DND-41 (cell line): ENCODE measurements around the gene CFB.

ENCODE experiments used
- EZH2 ChIP-seq: IDR thresholded peaks from 3 replicates; pipeline ENCODE4 v1.6.1; 2012; ENCODE audit warnings: borderline replicate concordance, low read depth, mild to moderate bottlenecking, moderate library complexity, low read length, inconsistent platforms; ENCODE audit not compliant: severe bottlenecking
- TF ChIP-seq, protein P1 (sequence below): IDR thresholded peaks from 2 replicates; pipeline ENCODE4 v1.5.1; 2012; ENCODE audit warnings: borderline replicate concordance, low read length, moderate library complexity, mild to moderate bottlenecking; ENCODE audit not compliant: poor library complexity, severe bottlenecking; ENCODE audit errors: extremely low read depth

DNA sequence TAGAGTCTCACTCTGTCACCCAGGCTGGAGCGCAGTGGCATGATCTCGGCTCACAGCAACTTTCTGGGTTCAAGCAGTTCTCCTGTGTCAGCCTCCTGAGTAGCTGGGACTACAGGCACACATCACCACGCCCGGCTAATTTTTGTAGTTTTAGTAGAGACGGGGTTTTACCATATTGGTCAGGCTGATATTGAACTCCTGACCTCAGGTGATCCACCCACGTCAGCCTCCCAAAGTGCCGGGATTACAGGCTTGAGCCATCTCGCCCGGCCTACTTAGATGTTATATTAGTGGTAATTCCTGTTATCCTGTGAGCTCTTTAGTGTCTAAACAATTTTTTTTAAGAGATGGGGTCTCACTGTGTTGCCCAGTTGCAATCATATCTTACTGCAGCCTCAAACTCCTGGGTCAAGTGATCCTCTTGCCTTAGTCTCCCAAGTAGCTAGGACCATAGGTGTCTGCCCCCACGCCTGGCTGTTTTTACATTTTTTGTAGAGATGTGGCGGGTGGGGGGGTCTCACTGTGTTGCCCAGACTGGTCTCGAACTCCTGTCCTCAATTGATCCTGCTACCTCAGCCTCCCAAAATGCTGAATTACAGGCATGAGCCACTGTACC is 32.0 kb downstream of the CFB start:
- no peak for TF ChIP-seq EZH2
- TF ChIP-seq, protein P1, sequence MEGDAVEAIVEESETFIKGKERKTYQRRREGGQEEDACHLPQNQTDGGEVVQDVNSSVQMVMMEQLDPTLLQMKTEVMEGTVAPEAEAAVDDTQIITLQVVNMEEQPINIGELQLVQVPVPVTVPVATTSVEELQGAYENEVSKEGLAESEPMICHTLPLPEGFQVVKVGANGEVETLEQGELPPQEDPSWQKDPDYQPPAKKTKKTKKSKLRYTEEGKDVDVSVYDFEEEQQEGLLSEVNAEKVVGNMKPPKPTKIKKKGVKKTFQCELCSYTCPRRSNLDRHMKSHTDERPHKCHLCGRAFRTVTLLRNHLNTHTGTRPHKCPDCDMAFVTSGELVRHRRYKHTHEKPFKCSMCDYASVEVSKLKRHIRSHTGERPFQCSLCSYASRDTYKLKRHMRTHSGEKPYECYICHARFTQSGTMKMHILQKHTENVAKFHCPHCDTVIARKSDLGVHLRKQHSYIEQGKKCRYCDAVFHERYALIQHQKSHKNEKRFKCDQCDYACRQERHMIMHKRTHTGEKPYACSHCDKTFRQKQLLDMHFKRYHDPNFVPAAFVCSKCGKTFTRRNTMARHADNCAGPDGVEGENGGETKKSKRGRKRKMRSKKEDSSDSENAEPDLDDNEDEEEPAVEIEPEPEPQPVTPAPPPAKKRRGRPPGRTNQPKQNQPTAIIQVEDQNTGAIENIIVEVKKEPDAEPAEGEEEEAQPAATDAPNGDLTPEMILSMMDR, result no peak
